ENCODE measurements around the gene TDRD7. TPM values are rescaled to one million over a fixed set of nuclear protein-coding genes. Genes with fewer than 3 reads are reported as not detected.

The TDRD7 gene
- total RNA-seq, 1 donor from 2014 or later: 7.6 TPM

DNA sequence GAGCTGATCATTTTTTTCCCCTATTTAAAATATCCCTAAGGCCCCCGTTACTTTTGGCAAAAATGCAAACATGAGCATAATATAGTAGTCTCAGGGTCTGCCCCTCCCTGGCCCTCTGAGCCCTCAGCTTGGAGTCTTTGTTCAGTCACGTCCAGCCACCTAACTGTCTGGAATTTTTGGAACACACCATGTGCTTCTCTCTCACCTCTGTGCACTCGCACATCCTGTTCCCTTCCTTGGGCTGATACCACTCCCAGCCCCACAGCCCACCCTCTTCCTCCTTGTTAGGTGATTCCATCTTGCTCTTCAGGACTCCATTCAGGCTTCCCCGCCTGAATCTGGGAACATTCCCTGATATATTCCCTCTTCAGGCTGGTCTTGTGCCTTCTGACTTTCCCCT is 16.0 kb downstream of the TDRD7 start:
- Mint-ChIP-seq H3K36me3 (peaks cover 3% of the 10 kb centered on the region), H3K27ac (no peak overlapping the region), H3K27me3 (no peaks in the 10 kb centered on the region), H3K4me1 (ENCODE audit: unreplicated experiment) (no peaks in the 10 kb centered on the region), H3K4me3 (no peak overlapping the region), H3K9me3 (no peaks in the 10 kb centered on the region)
- no peak for TF ChIP-seq CTCF (conservative IDR thresholded peaks at IDR 0.05)
- DNase-seq (ENCODE audit: extremely low spot score, unreplicated experiment): no peak

DNA sequence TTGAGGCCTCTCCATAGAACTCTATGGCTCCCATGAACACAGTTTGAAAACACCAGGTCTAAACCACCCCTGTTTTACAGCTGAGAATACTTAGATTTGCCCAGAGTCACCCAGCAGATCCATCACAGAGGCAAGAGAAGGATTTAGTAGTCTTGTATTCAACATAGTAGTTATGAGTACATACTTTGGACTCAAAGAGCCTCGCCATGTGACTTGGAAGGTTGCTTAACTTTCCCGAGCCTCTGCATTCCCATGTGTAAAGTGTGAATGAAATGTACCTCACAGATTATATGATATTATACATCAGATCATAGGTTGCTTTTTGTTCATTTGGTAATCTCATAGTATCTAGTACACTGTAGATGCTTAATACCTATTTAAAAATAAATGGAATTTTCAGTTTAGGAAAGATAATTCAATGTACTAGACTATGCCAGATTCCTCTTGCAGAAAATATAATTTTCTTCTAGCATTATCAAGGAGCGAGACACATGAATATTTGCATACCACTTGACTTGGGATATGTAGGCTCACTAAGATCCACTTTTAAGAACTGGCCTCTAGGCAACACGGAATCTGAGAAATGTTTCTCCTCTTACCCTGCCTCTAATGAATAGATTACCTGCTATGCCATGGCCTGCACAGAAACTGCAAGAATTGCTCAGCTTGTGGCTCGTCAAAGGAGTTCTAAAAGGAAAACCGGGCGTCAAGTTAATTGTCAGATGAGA is 18.6 kb downstream of the TDRD7 start:
- H3K27ac Mint-ChIP-seq: no peak overlapping the region
- H3K4me1 Mint-ChIP-seq (ENCODE audit: unreplicated experiment): no peaks in the 10 kb centered on the region
- peaks cover 3% of the 10 kb centered on the region for H3K36me3 Mint-ChIP-seq
- DNase-seq (ENCODE audit: extremely low spot score, unreplicated experiment): no peak
- no peaks in the 10 kb centered on the region for H3K27me3 Mint-ChIP-seq
- H3K9me3 Mint-ChIP-seq: no peaks in the 10 kb centered on the region
- no peak overlapping the region for H3K4me3 Mint-ChIP-seq
- TF ChIP-seq CTCF (conservative IDR thresholded peaks at IDR 0.05): no peak

- Mint-ChIP-seq H3K27me3 (no peaks in the 10 kb centered on the region), H3K4me1 (ENCODE audit: unreplicated experiment) (no peaks in the 10 kb centered on the region), H3K36me3 (peaks cover 3% of the 10 kb centered on the region)
Observed at GRCh38 chr9:97431044-97431441, 19.1 kb downstream of the TDRD7 start.

GRCh38 chr9:97431549-97432143 is 19.8 kb downstream of the TDRD7 start:
- no peak for DNase-seq (ENCODE audit: extremely low spot score, unreplicated experiment)
- TF ChIP-seq CTCF (conservative IDR thresholded peaks at IDR 0.05): no peak
- H3K27ac Mint-ChIP-seq: no peak overlapping the region
- no peaks in the 10 kb centered on the region for H3K4me1 Mint-ChIP-seq (ENCODE audit: unreplicated experiment)
- peaks cover 3% of the 10 kb centered on the region for H3K36me3 Mint-ChIP-seq
- H3K9me3 Mint-ChIP-seq: no peaks in the 10 kb centered on the region
- H3K27me3 Mint-ChIP-seq: no peaks in the 10 kb centered on the region
- no peak overlapping the region for H3K4me3 Mint-ChIP-seq

More at GRCh38 chr9:97431044-97431441, 19.1 kb downstream of the TDRD7 start:
- H3K9me3 Mint-ChIP-seq: no peaks in the 10 kb centered on the region
- H3K27ac Mint-ChIP-seq: no peak overlapping the region
- DNase-seq (ENCODE audit: extremely low spot score, unreplicated experiment): no peak
- no peak for TF ChIP-seq CTCF (conservative IDR thresholded peaks at IDR 0.05)
- no peak overlapping the region for H3K4me3 Mint-ChIP-seq

DNA sequence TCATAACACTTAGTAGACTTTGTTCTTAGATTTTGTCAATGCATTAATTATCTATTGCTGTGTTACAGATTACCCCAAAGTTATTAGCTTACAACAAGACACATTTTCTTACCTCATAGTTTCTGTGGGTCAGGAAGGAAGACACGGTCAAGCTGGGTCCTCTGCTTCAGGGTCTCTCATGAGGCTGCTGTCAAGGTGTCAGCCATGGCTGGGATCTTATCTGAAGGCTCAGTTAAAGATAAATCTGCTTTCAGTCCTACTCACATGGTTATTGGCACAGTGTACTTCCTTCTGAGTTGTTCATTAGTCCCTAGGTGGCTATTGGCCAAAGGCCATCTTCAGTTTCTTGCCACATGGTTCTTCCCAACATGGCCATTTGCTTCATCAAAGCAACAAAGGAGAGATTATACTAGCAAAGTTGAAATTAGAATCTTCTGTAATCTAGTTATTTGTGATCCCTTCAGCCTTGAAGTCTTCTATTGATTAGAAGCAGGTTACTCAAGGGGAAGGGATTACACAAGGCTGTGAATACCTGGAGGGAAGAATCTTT is 25.2 kb downstream of the TDRD7 start:
- Mint-ChIP-seq H3K4me1 (ENCODE audit: unreplicated experiment) (no peaks in the 10 kb centered on the region), H3K9me3 (no peaks in the 10 kb centered on the region), H3K4me3 (no peak overlapping the region), H3K36me3 (no peaks in the 10 kb centered on the region), H3K27ac (no peak overlapping the region), H3K27me3 (no peaks in the 10 kb centered on the region)
- no peak for DNase-seq (ENCODE audit: extremely low spot score, unreplicated experiment)
- TF ChIP-seq CTCF (conservative IDR thresholded peaks at IDR 0.05): no peak
